Measurements from ENCODE around the gene ADGRL2.

ADGRL2 gene

DNA sequence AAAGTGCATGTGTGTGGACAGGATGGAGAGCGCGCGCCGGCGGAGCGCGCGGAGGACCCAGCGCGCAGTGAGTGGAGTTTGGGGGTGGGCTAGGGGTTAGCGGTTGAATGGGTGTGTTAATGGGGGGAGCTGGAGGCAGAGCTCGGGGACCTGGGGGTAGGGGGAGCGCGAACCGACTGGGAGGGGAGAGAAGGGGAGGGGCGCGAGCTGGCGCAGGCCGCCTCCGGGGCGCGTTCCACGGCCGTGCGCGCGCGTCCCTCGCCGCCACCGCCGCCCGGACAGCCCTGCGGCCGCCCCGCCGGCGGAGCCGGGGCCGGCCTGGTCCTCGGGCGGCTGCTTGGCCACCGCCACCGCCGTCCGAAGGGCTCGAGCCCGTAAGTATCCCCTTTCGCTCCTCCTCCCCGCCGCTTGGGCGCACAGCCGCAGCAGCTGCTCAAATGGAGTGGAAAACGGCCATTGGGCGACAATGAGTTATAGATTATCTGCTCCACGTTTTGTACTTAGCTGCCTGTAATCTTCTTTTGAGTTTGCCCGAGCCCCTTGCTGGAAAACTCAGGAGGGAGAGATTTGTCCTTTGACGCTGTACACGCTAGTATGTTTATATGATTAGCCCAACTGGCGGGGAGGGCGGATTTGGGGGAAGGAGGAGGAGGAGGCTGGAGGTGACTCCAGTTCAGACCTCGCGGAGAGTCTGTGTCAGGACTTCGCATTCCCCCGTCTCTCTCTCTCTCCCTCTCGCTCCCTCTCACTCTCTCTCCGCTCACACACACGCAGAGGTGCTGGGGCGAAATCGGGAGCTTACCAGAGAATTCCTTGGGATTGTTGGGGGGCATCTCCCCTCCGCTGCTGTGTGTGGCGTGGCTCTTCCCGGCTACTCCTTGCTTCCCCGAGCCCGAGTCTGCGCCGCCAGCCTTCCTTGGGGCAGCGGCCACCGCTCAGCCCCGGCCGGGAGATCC lies at the start of gene ADGRL2:
ADGRL2 (plus strand) TSS at position 240 of the 956 bp plus-strand sequence. CDS start 36,051 bp downstream, outside the sequence.
- H3K36me3 ChIP-seq (ENCODE audit: control insufficient read depth, insufficient read depth, low read length): no peaks in the 10 kb centered on the region
- peaks cover 7% of the 10 kb centered on the region for H3K4me1 ChIP-seq (ENCODE audit: control insufficient read depth, insufficient read depth, low read length)
- peak within 1 kb of the TSS; percentile 63 for H3K9ac ChIP-seq (ENCODE audit: low read length)
- H3K27me3 ChIP-seq (ENCODE audit: control insufficient read depth, insufficient read depth, low read length): peaks cover 33% of the 10 kb centered on the region
- H3K4me3 ChIP-seq (ENCODE audit: low read length): peak within 1 kb of the TSS; percentile 42
- H3K9me3 ChIP-seq (ENCODE audit: control insufficient read depth, low read length): no peaks in the 10 kb centered on the region

DNA sequence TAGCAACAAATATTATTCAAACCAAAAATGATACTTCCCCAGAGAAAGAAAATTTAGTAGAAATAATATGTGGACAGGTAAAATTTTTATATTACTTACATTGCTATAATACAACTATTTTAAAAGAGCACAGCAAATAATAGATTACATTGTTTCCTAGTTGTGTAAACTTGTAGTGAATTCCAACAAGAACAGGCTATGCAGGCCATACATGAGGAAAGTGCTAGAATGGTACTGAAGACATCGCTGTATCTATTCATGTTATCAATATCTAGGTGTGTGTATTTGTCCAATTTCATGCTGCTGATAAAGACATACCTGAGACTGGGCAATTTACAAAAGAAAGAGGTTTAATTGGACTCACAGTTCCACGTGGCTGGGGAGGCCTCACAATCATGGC lies 47.9 kb upstream of the ADGRL2 start:
- no peaks in the 10 kb centered on the region for H3K4me1 ChIP-seq (ENCODE audit: control insufficient read depth, insufficient read depth, low read length)
- H3K36me3 ChIP-seq (ENCODE audit: control insufficient read depth, insufficient read depth, low read length): no peaks in the 10 kb centered on the region
- no peak overlapping the region for H3K4me3 ChIP-seq (ENCODE audit: low read length)
- no peaks in the 10 kb centered on the region for H3K9me3 ChIP-seq (ENCODE audit: control insufficient read depth, low read length)
- no peaks in the 10 kb centered on the region for H3K27me3 ChIP-seq (ENCODE audit: control insufficient read depth, insufficient read depth, low read length)
- H3K9ac ChIP-seq (ENCODE audit: low read length): no peak overlapping the region

DNA sequence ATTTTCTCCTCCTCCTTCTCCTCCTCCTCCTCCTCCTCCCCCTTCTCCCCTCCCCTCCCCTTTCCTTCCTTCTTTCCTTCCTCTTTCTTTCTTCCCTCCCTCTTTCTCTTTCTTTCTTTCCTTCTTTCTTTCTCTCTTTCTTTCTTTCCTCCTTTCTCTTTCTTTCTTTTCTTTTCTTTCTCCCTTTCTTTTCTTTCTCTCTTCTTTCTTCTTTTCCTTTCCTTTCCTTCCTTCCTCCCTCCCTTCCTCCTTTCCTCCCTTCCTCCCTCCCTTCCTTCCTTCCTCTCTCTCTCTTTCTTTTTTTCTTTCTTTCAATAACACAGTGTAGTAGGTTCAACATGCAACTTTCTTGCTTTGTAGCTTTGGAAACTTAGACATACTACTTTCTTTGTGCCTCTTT lies 46.3 kb upstream of the ADGRL2 start:
- Histone ChIP-seq H3K4me3 (ENCODE audit: low read length) (no peak overlapping the region), H3K9ac (ENCODE audit: low read length) (no peak overlapping the region), H3K27me3 (ENCODE audit: control insufficient read depth, insufficient read depth, low read length) (no peaks in the 10 kb centered on the region), H3K9me3 (ENCODE audit: control insufficient read depth, low read length) (no peaks in the 10 kb centered on the region), H3K4me1 (ENCODE audit: control insufficient read depth, insufficient read depth, low read length) (no peaks in the 10 kb centered on the region), H3K36me3 (ENCODE audit: control insufficient read depth, insufficient read depth, low read length) (no peaks in the 10 kb centered on the region)

DNA sequence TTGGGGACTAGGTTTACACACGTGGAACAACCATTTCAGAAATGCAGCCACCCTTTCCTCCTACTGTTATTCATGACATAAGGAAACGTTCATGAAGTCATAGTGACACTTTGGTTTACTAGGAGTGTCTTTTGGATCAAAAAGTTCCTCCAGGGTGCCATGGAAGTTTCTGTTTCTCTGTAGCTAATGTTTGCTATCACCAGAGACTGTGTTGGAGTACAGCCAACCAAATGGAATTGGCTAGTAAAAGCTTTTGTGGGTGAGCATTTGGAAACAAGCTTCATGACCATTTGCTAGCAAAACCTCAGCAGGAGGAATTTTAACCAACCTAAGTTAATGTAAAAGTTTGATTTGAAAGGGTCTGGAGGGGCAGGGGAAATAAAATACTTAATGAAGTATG lies 43.9 kb upstream of the ADGRL2 start:
- Histone ChIP-seq H3K9me3 (ENCODE audit: control insufficient read depth, low read length) (no peaks in the 10 kb centered on the region), H3K4me3 (ENCODE audit: low read length) (no peak overlapping the region), H3K4me1 (ENCODE audit: control insufficient read depth, insufficient read depth, low read length) (no peaks in the 10 kb centered on the region), H3K36me3 (ENCODE audit: control insufficient read depth, insufficient read depth, low read length) (no peaks in the 10 kb centered on the region), H3K9ac (ENCODE audit: low read length) (no peak overlapping the region), H3K27me3 (ENCODE audit: control insufficient read depth, insufficient read depth, low read length) (no peaks in the 10 kb centered on the region)

DNA sequence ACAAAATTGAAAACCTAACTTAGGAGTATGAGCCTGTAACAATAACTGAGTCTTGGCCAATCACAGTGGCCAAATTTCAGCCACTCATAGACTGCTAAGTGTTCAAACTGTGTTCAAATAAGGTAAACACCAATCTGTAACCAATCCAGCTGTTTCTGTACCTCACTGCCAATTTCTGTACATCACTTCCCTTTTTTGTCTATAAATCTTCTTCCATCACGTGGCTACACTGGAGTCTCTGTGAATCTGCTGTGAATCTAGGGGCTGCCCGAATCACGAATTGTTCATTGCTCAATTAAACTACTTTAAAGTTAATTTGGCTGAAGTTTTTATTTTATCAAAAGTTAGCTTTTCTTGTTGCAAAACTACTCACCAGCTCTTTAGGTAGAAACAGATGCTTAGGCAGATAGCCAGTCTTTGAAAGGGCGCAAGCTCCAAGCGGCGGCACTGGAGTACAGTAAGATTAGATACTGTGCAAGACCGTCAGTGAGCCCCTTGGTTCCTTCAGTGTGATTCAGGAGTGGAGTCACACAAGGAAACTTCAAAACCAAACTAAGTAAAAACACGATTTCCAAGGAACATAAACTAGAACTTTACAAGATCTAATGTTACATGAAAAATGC lies 43.2 kb upstream of the ADGRL2 start:
- Histone ChIP-seq H3K9me3 (ENCODE audit: control insufficient read depth, low read length) (no peaks in the 10 kb centered on the region), H3K4me3 (ENCODE audit: low read length) (no peak overlapping the region), H3K9ac (ENCODE audit: low read length) (no peak overlapping the region), H3K36me3 (ENCODE audit: control insufficient read depth, insufficient read depth, low read length) (no peaks in the 10 kb centered on the region), H3K27me3 (ENCODE audit: control insufficient read depth, insufficient read depth, low read length) (no peaks in the 10 kb centered on the region), H3K4me1 (ENCODE audit: control insufficient read depth, insufficient read depth, low read length) (no peaks in the 10 kb centered on the region)

DNA sequence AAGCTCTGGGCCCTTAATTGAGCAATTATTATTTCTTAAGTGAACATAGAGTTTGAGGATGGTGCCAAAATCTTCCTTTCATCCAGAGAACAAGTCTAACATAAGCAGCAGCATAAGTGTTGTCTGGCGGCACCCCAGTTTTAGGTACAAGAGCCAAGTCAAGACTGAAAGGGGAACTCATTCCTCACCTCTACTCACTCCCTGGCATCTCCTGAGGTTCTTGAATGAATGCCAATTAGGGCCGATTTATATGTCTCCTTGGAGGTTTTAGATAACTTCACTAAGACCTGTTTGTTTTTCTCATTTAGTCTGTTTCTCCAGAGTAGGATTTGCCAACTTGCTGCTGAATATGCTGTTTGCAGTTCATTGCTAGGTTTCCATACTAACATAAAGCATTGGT lies 42.6 kb upstream of the ADGRL2 start:
- Histone ChIP-seq H3K9me3 (ENCODE audit: control insufficient read depth, low read length) (no peaks in the 10 kb centered on the region), H3K36me3 (ENCODE audit: control insufficient read depth, insufficient read depth, low read length) (no peaks in the 10 kb centered on the region), H3K4me1 (ENCODE audit: control insufficient read depth, insufficient read depth, low read length) (no peaks in the 10 kb centered on the region), H3K27me3 (ENCODE audit: control insufficient read depth, insufficient read depth, low read length) (no peaks in the 10 kb centered on the region), H3K4me3 (ENCODE audit: low read length) (no peak overlapping the region), H3K9ac (ENCODE audit: low read length) (no peak overlapping the region)

DNA sequence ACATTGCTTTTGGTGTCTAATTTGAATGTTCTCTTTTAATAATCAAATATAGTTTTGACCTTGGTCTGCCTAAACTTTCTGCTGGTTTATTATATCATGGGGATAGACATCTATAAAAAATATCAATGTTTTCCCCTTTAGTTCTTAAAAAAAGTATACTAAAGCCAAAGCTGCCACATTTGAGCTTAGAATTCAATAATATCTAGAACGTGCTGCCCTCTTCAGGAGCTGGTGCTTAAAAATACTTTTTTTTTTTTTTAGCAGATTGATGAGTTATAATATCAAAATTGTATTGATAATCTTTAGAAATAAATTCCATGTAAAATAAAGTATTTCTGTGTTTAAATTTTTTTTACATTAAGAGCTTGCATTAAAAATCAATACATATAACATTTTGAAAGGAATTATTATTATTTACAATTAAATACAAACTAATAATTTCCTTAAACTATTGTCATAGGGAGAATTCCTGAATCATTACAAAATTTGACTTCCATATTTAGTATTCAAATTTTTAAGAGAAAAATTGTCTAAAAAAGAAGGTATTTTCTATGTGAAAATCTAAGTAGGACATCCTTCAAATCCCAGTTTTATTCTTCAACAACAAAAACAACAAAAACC lies 40.1 kb upstream of the ADGRL2 start:
- H3K27me3 ChIP-seq (ENCODE audit: control insufficient read depth, insufficient read depth, low read length): no peaks in the 10 kb centered on the region
- H3K9me3 ChIP-seq (ENCODE audit: control insufficient read depth, low read length): no peaks in the 10 kb centered on the region
- H3K4me3 ChIP-seq (ENCODE audit: low read length): no peak overlapping the region
- H3K36me3 ChIP-seq (ENCODE audit: control insufficient read depth, insufficient read depth, low read length): no peaks in the 10 kb centered on the region
- no peak overlapping the region for H3K9ac ChIP-seq (ENCODE audit: low read length)
- no peaks in the 10 kb centered on the region for H3K4me1 ChIP-seq (ENCODE audit: control insufficient read depth, insufficient read depth, low read length)

DNA sequence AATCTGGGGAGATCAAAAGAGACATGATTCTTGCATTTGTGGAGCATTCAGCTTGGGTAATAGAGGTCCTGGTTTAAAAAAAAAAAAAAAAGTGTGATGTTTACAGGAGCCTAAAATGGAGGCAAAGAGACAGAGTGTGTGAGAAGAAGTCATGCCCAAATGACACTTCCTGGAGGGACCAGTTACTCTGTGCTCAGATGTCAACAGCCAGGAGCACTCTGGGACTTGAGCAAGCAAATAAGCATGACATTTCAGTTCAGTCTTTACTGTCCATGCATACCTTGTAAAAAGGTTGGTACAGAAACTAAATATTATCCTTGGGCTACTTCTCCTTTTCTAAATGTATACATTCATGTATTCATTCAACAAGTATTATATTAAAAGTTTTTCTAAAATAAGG lies 25.2 kb upstream of the ADGRL2 start:
- H3K9me3 ChIP-seq (ENCODE audit: control insufficient read depth, low read length): no peaks in the 10 kb centered on the region
- H3K4me3 ChIP-seq (ENCODE audit: low read length): no peak overlapping the region
- no peaks in the 10 kb centered on the region for H3K4me1 ChIP-seq (ENCODE audit: control insufficient read depth, insufficient read depth, low read length)
- no peak overlapping the region for H3K9ac ChIP-seq (ENCODE audit: low read length)
- no peaks in the 10 kb centered on the region for H3K27me3 ChIP-seq (ENCODE audit: control insufficient read depth, insufficient read depth, low read length)
- no peaks in the 10 kb centered on the region for H3K36me3 ChIP-seq (ENCODE audit: control insufficient read depth, insufficient read depth, low read length)

DNA sequence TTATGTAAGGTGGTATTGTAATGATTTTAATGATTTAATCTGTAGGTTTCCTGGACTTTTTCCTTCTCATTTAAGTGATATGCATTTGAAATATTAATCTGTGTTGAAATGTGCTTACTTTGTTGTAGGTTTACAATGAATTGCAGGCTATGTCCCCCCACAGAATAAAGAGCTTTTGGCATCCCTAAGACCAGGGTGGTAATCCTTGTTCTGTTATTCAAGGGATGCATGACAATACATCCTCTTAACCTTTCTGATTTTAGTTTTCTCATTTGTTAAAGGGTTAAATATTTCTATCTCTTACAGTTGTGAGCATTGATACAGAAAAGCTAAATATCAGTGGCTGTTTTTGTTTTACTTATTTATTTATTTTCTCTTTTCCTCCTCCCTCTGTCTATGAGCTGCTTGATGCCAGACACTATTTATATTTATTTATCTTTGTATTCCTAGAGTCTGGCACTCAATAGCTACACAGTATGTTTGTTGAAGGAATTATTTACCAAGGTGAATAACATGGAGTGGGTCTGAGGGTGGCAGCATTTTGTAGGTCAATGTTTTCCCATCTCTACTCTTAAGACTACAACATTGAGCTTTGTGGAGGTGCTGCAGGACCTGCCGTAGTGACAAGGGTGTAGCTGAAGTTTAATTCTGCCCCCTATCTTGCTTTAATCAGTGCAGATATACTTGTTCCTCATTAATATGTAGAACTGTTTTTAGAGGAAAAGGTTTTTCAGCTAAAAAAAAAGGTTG lies 19.9 kb upstream of the ADGRL2 start:
- H3K27me3 ChIP-seq (ENCODE audit: control insufficient read depth, insufficient read depth, low read length): no peaks in the 10 kb centered on the region
- H3K4me1 ChIP-seq (ENCODE audit: control insufficient read depth, insufficient read depth, low read length): no peaks in the 10 kb centered on the region
- no peaks in the 10 kb centered on the region for H3K36me3 ChIP-seq (ENCODE audit: control insufficient read depth, insufficient read depth, low read length)
- no peaks in the 10 kb centered on the region for H3K9me3 ChIP-seq (ENCODE audit: control insufficient read depth, low read length)
- no peak overlapping the region for H3K4me3 ChIP-seq (ENCODE audit: low read length)
- no peak overlapping the region for H3K9ac ChIP-seq (ENCODE audit: low read length)

DNA sequence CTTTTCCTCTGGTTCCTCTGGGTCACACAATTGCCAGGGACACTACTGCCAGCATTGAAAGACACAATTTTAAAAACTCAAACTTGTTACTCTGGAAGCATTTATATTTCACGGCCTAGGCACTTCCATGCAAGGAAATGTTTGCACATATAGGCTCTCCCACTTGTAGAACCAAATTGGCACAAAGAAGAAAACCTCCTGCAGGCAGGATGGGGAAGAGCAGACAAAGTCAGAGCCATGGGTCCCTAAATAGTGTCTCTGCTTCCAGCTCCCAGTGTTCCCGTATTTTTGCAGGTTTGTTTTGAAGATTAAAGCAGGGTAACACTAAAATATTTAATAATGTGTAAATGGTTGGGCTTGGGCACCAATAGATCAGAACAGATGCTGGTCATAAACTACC lies 19.0 kb upstream of the ADGRL2 start:
- Histone ChIP-seq H3K9ac (ENCODE audit: low read length) (no peak overlapping the region), H3K36me3 (ENCODE audit: control insufficient read depth, insufficient read depth, low read length) (no peaks in the 10 kb centered on the region), H3K4me1 (ENCODE audit: control insufficient read depth, insufficient read depth, low read length) (no peaks in the 10 kb centered on the region), H3K27me3 (ENCODE audit: control insufficient read depth, insufficient read depth, low read length) (no peaks in the 10 kb centered on the region), H3K9me3 (ENCODE audit: control insufficient read depth, low read length) (no peaks in the 10 kb centered on the region), H3K4me3 (ENCODE audit: low read length) (no peak overlapping the region)

DNA sequence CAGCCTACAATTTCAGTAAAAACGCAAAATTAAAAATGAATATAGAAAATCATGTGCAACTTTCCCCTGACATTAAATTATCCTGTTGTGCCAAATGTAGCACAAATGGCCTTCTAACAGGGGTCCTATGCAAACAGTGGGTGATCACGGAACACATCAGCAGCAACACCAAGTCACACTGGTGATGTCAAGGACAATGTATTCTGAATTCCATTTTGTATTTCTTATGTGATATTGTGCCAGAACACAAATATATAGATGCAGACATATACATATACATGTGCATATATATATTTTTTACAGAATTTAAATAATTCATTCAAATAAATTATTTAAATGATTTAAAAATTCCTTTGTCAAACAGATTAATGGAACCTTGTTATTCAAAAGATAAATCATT lies 8.6 kb upstream of the ADGRL2 start:
- Histone ChIP-seq H3K4me3 (ENCODE audit: low read length) (no peak overlapping the region), H3K36me3 (ENCODE audit: control insufficient read depth, insufficient read depth, low read length) (no peaks in the 10 kb centered on the region), H3K27me3 (ENCODE audit: control insufficient read depth, insufficient read depth, low read length) (no peaks in the 10 kb centered on the region)

More for the DNA sequence above, 8.6 kb upstream of the ADGRL2 start:
- no peak overlapping the region for H3K9ac ChIP-seq (ENCODE audit: low read length)
- H3K9me3 ChIP-seq (ENCODE audit: control insufficient read depth, low read length): no peaks in the 10 kb centered on the region
- H3K4me1 ChIP-seq (ENCODE audit: control insufficient read depth, insufficient read depth, low read length): no peaks in the 10 kb centered on the region

Measured in mucosa of stomach (tissue), 1 donor.